Activated T-helper 1 cell treated with Interleukin-2 at 50 U/mL for 16 hours (primary cell): ENCODE results near the gene UNC5C.

Experiments
- DNase-seq: peaks from one replicate; pipeline ENCODE4 v3.0.0-alpha.2; 2020; ENCODE audit warnings: low read depth

UNC5C gene

DNA sequence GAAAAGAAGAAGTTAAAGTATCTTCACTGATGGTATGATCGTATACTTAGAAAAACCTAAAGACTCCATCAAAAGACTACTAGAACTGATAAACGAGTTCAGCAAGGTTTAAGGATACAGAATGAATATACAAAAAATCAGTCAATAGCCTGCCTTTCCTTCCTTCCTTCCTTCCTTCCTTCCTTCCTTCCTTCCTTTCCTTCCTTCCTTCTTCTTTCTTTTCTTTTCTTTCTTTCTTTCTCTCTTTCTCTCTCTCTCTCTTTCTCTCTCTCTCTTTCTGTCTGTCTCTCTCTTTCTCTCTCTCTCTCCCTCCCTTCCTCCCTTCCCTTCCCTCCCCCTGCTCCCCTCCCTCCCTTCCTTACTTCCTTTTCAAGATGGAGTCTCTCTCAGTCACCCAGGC lies 428.3 kb downstream of the UNC5C start:
- no peak for DNase-seq

DNA sequence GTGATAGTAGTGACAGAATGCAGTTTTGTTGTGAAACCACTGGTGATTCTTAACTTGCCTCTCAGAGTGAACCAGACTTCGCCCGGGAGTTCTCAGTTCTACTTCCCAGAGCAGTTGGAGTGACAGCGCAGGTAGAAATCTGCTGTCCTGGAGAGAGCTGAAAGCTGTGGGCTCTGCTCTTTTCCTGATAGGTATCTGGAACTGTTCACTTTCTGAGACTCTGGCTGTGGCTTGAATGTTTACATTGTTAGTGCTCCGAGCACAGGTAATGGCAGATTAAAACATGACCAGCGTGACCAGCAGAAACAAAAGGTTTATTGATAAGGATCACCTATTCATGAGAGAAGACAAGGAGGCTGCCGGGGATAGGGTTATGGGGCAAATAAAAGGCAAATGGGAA lies 430.3 kb downstream of the UNC5C start:
- no peak for DNase-seq

DNA sequence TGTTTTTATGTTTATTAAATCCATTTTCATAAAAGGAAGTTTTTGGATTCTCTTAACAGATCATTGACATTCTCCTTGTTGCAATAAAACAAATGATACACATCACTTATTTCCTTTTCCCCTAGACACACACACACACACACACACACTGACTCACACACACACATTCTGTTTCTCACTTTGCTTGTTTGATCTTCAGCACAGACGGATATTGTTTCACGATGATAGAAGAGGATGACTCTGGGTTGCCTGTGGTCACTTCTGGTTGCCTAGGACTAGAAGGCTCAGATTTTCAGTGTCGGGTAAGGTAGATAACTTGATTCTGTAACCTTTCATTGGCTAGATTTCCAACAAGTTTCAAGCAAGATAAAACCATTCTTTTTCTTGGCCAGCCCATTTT lies 434.3 kb downstream of the UNC5C start:
- DNase-seq = no peak
